Thymus (tissue), 11 donors: ENCODE measurements around the gene YIPF1. TPM values are rescaled to one million over a fixed set of nuclear protein-coding genes. Genes with fewer than 3 reads are reported as not detected.

Source experiments
- DNase-seq, 9 donors: peaks; one replicate each; pipeline ENCODE4 v3.0.0-alpha.2; 2013; ENCODE audit warnings: low spot score in 9 of 9, low read depth in 6 of 9, missing footprints in 1 of 9
- H3K27ac ChIP-seq, 2 donors: one replicate each; pipeline ENCODE4 v1.5.1; 2013; ENCODE audit warnings: control low read depth in 1 of 2, low read depth in 1 of 2, low read length in 1 of 2, mild to moderate bottlenecking in 1 of 2, moderate library complexity in 1 of 2
- H3K27me3 ChIP-seq, 2 donors: one replicate each; pipeline ENCODE4 v1.5.1; 2013; ENCODE audit warnings: low read length in 1 of 2; ENCODE audit not compliant: control insufficient read depth in 2 of 2, insufficient read depth in 1 of 2
- H3K36me3 ChIP-seq, 2 donors: one replicate each; pipeline ENCODE4 v1.5.1; 2013; ENCODE audit warnings: low read length in 1 of 2, mild to moderate bottlenecking in 1 of 2, moderate library complexity in 1 of 2; ENCODE audit not compliant: control insufficient read depth in 2 of 2, insufficient read depth in 2 of 2
- H3K4me1 ChIP-seq, 2 donors: one replicate each; pipeline ENCODE4 v1.5.1; 2013; ENCODE audit warnings: low read length in 2 of 2; ENCODE audit not compliant: control insufficient read depth in 2 of 2, insufficient read depth in 2 of 2
- H3K4me3 ChIP-seq, 2 donors: one replicate each; pipeline ENCODE4 v1.5.1; 2013; ENCODE audit warnings: low read length in 2 of 2, control low read depth in 1 of 2, mild to moderate bottlenecking in 1 of 2
- H3K9me3 ChIP-seq, 2 donors: one replicate each; pipeline ENCODE4 v1.5.1; 2013; ENCODE audit warnings: low read length in 1 of 2, mild to moderate bottlenecking in 1 of 2; ENCODE audit not compliant: control insufficient read depth in 2 of 2, insufficient read depth in 1 of 2
- WGBS: extraction: QIAGEN DNeasy Blood & Tissue Kit; methylation state at CpG from one replicate; pipeline ENCODE4 v1.1.7; 2013; 5-methylcytosine and 5-hydroxymethylcytosine counted together
- polyA plus RNA-seq: library from polyadenylated mRNA; stranded (reverse); fragments of 200-250 nt; gene quantifications from one replicate; pipeline ENCODE4 v1.2.3, GENCODE V29; 2013
- total RNA-seq: library from RNA; stranded (reverse); fragments of 120-200 nt; gene quantifications from one replicate; pipeline ENCODE4 v1.2.4, GENCODE V29; 2013
- donor health status: healthy.

YIPF1 gene
- total and polyA plus RNA-seq, 2 donors = 26.4 to 29.6 TPM

- no peak for DNase-seq
- Histone ChIP-seq H3K27me3 (no peaks in the 10 kb centered on the region), H3K27ac (no peak overlapping the region), H3K4me1 (no peaks in the 10 kb centered on the region), H3K36me3 (no peaks in the 10 kb centered on the region), H3K4me3 (no peak overlapping the region), H3K9me3 (no peaks in the 10 kb centered on the region)
- WGBS = 98% methylated on average over 3 of the region's 3 CpGs
Measured at GRCh38 chr1:53899708-53900107, 10.1 kb upstream of the YIPF1 start.

GRCh38 chr1:53899206-53899628, 9.6 kb upstream of the YIPF1 start:
- Histone ChIP-seq H3K4me1 (no peaks in the 10 kb centered on the region), H3K27ac (no peak overlapping the region), H3K27me3 (no peaks in the 10 kb centered on the region), H3K4me3 (no peak overlapping the region), H3K36me3 (no peaks in the 10 kb centered on the region), H3K9me3 (no peaks in the 10 kb centered on the region)
- DNase-seq = no peak
- 37% methylated on average over 2 of the region's 2 CpGs for WGBS

DNA sequence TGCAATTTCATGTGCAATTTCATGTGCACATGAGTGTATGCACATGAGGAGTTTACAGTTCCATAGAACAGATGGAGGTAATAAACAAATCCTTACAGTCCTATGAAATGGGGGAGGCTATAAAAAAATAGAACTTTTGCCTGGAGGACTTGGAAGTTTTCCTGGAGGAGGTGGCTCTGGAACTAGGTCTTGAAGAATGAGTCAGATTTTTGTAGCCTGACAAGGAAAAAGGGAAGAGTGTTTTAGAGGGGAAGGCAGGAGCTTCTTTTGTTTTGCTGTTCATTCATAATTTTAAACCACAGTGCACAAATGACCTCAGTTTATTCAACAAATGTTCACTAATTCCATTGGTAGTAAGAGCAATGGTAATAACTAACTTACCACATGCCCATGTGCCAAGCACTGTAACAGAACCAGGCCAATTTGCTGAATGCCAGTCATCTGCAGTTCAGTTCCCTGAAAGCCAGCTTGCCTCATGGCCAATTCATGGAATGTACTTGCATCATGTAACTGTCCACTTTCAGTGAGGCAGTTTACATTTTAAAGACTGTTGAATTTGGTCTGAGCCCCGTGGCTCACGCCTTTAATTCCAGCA, 7.1 kb upstream of the YIPF1 start:
- Histone ChIP-seq H3K27ac (no peak overlapping the region), H3K27me3 (no peaks in the 10 kb centered on the region), H3K36me3 (no peaks in the 10 kb centered on the region), H3K9me3 (no peaks in the 10 kb centered on the region), H3K4me3 (no peak overlapping the region), H3K4me1 (no peaks in the 10 kb centered on the region)
- no peak for DNase-seq
- WGBS = 98% methylated on average over 2 of the region's 2 CpGs

- DNase-seq = no peak
- no peaks in the 10 kb centered on the region for H3K9me3 ChIP-seq
- no peak overlapping the region for H3K4me3 ChIP-seq
- H3K4me1 ChIP-seq = peaks cover 2 to 3% of the 10 kb centered on the region in 2 donors
- 75% methylated on average over 6 of the region's 6 CpGs for WGBS
- no peak overlapping the region for H3K27ac ChIP-seq
- H3K36me3 ChIP-seq = no peaks in the 10 kb centered on the region
- no peaks in the 10 kb centered on the region for H3K27me3 ChIP-seq
Measured at GRCh38 chr1:53895421-53895820, 5.8 kb upstream of the YIPF1 start.

DNA sequence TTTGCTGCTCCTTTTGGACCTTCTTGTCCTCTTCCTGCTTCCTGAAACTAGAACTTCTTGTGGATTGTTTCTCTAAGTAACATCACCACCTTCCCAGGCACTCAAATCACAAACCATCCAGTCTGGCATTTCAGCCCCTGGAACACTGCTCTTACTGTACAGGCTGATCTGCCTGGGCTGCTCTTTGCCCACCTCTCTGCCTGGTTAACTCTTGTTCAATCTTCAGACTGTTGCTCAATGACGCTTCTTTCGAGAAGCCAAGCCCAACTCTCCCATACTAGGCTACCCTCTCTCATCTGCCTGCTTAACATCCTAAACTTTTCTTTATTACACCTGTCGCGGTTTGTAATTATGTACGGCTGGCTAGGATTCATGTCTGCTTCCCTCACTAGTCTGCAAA, 5.0 kb upstream of the YIPF1 start:
- Histone ChIP-seq H3K27ac (no peak overlapping the region), H3K4me1 (peaks cover 5 to 8% of the 10 kb centered on the region in 2 donors), H3K9me3 (no peaks in the 10 kb centered on the region), H3K27me3 (no peaks in the 10 kb centered on the region), H3K4me3 (no peak overlapping the region), H3K36me3 (no peaks in the 10 kb centered on the region)
- WGBS = 98% methylated on average over 5 of the region's 5 CpGs
- no peak for DNase-seq

GRCh38 chr1:53893999-53894636, 4.5 kb upstream of the YIPF1 start, which contains the start of gene DIO1:
DIO1 (plus strand) TSS chr1:53894187; CDS start chr1:53894211, 24 bp downstream.
- H3K4me1 ChIP-seq = peaks cover 6 to 11% of the 10 kb centered on the region in 2 donors
- H3K27ac ChIP-seq = no peak within 1 kb of the TSS
- DNase-seq = no peak
- no peak within 1 kb of the TSS for H3K4me3 ChIP-seq
- 93% methylated on average over 14 of the region's 14 CpGs for WGBS
- no peaks in the 10 kb centered on the region for H3K9me3 ChIP-seq
- H3K27me3 ChIP-seq = no peaks in the 10 kb centered on the region
- H3K36me3 ChIP-seq = no peaks in the 10 kb centered on the region

- H3K36me3 ChIP-seq = no peaks in the 10 kb centered on the region
- no peak overlapping the region for H3K27ac ChIP-seq
- H3K9me3 ChIP-seq = no peaks in the 10 kb centered on the region
- WGBS = 79% methylated on average over 5 of the region's 5 CpGs
- DNase-seq = peak in 1 of 9 donors; percentile 15
- H3K4me1 ChIP-seq = peaks cover 7 to 12% of the 10 kb centered on the region in 2 donors
- H3K4me3 ChIP-seq = no peak overlapping the region
- no peaks in the 10 kb centered on the region for H3K27me3 ChIP-seq
Measured at GRCh38 chr1:53892911-53893310, 3.3 kb upstream of the YIPF1 start.

DNA sequence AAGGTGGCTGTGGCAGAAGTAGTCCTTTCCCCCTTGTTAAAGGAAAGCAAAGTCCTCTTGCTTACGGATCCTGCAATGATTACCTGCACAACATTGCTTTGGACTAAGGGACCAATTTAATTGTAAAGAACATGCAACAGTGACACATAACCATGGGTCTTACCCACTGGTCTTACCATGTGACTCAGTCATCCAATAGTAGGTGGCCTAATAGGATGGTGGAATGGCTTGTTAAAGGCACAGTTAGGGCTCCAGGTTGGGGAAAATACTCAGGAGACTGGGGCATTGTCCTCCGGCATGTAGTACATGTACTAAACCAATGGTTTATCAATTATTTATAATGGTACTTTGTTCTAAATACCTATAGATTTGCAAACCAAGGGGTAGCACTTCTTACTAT, 2.1 kb upstream of the YIPF1 start:
- peaks cover 3 to 4% of the 10 kb centered on the region in 2 donors for H3K36me3 ChIP-seq
- DNase-seq = no peak
- 98% methylated on average over 2 of the region's 2 CpGs for WGBS

DNA sequence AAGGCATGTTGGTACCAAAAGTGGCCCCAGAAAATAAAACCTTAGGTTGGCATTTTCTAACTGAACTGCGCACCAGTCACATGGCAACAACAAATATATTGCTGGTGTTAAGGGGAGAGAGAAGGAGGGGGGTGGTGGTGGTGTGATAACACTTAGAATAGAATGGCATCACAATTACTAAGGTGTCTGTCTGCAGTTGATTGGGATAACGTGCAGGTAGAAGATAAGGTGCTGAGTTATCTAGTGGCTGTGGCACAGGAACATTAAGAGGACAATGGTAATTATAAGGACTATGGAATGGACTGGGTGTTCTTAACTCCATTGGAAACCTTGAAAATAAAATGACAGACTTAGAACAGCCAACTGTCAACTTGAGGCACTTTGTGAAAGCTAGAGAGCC, 1.4 kb upstream of the YIPF1 start:
- Histone ChIP-seq H3K36me3 (peaks cover 5 to 10% of the 10 kb centered on the region in 2 donors), H3K27me3 (no peaks in the 10 kb centered on the region), H3K27ac (no peak overlapping the region), H3K4me1 (peaks cover 7 to 12% of the 10 kb centered on the region in 2 donors), H3K9me3 (no peaks in the 10 kb centered on the region), H3K4me3 (no peak overlapping the region)
- WGBS = 97% methylated on average over 2 of the region's 2 CpGs
- no peak for DNase-seq

More for the DNA sequence above, 2.1 kb upstream of the YIPF1 start:
- H3K9me3 ChIP-seq = no peaks in the 10 kb centered on the region
- no peaks in the 10 kb centered on the region for H3K27me3 ChIP-seq
- peaks cover 7 to 12% of the 10 kb centered on the region in 2 donors for H3K4me1 ChIP-seq
- no peak overlapping the region for H3K27ac ChIP-seq
- no peak overlapping the region for H3K4me3 ChIP-seq
